Stimulated activated naive CD4-positive, alpha-beta T cell treated with Interleukin-2 at 50 U/mL for 16 hours (primary cell): ENCODE measurements around the gene FOXS1.
"Not testable (repeated sequence)": the region's sequence is repeated elsewhere in the genome, so short reads cannot be mapped to it uniquely, and the experiment has no call there.

Experiments used
- DNase-seq: peaks from one replicate; lab custom pipeline; 2025; lab: John Stamatoyannopoulos, UW

FOXS1 gene

GRCh38 chr20:31822421-31823330 is 22.7 kb downstream of the FOXS1 start:
- DNase-seq = peak; percentile 56

- no peak for DNase-seq
Measured at GRCh38 chr20:31821427-31821826, 24.0 kb downstream of the FOXS1 start.

GRCh38 chr20:31820228-31820627 is 25.2 kb downstream of the FOXS1 start:
- DNase-seq = no peak

DNA sequence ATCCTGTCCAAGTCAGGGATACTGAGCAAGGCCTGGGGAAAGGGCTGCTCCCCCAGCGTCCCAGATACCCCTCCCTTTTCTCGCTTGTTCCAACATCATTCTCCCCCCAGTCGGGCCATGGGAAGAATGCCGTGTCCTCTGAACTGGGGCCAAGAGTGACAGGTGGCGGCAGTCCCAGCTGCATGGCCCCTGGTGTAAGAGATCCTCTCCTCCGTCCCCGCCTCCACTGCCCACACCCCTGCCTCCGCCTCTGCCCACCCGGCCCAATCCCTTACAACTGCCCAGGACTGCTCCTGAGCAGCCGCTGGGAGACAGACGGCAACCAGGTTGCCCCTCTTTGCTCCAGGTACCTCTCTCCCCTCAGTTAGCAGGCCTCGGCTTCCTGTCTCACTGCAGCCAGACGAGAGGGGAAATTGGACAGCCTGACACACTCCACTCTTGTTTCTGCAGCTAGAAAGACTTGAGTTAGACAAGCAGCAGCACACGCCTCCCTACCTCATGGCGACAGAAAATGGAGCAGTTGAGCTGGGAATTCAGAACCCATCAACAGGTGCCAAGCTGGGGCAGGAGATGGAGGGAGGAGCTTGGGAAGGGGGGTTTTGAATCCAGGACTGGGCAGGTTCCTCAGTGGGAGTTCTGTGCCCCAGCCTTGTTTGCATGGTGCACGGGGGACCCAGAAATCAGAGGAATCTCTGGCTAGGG is 26.2 kb downstream of the FOXS1 start, which contains the start of gene MYLK2:
Gene MYLK2 (plus strand): TSS at position 274 of the 702 bp plus-strand sequence. CDS start 225 bp downstream, at position 499.
- DNase-seq = no peak

DNA sequence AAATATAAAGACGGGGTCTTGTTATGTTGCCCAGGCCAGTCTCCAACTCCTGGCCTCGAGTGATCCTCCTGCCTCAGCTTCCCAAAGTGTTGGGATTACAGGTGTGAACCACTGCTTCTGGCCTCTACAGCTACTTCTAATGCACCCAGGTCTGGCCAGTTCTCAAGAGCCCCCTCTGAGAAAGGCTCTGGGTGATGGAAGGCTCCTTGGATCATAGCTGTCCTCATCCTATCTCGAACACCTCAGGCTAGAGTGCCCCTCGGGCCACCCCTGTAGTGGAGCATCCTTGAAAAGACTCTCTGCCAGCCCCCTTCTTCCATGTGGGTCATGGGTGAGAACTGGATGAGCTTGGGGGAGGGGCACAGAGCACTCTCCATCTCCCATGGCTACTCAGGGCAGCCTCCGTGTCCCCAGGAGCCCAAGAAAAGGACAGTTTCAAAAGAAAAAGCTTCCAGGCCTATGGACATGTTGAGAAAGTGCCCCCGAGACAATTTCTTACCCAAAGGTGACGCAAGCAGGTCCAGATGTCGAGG is 27.0 kb downstream of the FOXS1 start:
- no peak for DNase-seq

DNA sequence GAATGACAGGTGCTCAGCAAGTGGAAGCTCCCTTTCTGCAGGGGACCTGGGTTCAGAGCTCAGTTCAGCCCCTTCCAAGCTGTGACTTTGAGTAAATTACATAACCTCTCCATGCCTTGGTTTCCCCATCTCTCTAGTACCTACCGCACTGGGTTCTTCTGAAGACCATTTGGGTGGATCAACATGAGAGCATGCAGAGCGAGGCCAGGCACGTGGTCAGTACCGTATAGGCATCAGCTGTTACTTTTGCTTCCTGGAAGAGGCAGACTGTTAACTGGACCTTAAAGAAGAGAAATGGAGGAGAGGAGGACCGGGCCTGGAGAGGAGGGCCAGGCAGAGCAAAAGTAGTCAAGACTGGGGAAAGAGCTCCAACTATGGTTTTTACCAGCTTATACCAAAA is 27.9 kb downstream of the FOXS1 start:
- DNase-seq = no peak

- DNase-seq = no peak
Measured at GRCh38 chr20:31816221-31816620, 29.2 kb downstream of the FOXS1 start.

- no peak for DNase-seq
Measured at GRCh38 chr20:31815408-31816188, 29.8 kb downstream of the FOXS1 start.

- not testable (repeated sequence) for DNase-seq
Measured at GRCh38 chr20:31814142-31814541, 31.3 kb downstream of the FOXS1 start.

DNA sequence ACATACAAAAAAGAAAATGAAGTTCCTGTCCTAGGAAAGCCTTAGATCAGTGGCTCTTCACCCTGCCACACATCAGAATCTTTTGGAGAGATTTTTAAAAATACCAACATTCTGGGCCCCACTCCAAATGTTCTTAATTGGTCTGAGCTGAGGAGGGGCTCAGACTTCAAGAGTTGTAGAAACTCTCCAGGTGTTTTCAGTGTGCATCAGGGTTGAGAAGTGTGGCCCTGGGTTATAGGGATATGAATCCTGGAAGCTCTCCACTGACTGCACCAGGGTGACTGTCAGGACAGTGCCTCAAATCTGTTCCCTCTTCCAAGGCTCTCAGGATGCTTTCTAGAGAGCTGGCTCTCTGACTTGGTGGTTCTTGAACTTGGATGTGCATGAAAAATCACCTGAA is 31.8 kb downstream of the FOXS1 start:
- DNase-seq = no peak

DNA sequence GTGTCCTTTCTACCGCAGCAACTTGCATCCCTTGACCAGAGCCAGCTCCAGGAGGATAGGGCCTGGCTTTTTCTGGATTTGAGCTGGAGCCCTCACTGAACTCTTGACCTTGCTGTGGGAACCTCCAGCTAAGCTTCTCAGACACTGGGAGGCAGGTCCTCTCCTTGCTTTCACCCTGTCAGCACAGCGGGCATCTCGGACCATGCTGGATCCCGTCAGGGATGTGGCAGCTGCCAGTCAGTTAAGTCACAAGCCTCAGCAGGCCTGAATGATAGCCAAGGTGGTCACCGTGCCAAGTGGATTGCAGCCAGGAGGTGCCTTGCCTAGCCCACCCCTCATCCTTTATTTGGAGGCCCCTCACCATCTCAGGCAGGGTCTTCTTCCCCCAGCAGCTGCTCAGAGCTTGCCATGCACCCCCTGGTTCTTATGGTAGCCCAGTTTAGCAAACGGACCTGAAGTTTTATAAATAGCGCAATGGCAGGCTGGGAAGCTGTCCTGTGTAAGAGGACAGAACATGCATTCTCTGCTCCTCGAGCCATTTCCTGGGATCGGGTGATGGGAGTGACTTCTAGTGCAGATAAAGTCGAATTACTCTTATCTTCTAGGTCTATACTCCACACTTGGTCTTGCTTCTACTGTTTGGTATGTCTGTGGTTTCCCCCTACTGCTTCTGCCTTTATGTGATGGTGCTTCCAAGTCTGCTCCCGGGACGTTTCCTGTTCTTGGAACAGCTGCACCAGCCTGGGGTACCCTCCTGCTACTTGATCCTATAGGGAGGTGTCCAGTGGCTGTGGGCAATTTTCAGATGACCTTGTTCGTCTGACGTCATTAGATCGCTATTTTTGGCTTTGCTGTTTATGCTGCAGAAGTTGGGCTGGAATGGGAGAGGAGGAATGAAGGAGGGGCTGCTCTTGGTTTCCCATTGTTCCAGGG is 33.3 kb downstream of the FOXS1 start:
- no peak for DNase-seq

- no peak for DNase-seq
Measured at GRCh38 chr20:31811198-31811597, 34.2 kb downstream of the FOXS1 start.

- no peak for DNase-seq
Measured at GRCh38 chr20:31809661-31810060, 35.7 kb downstream of the FOXS1 start.

- DNase-seq = no peak
Measured at GRCh38 chr20:31808481-31808880, 36.9 kb downstream of the FOXS1 start.

- DNase-seq = no peak
Measured at GRCh38 chr20:31806564-31807355, 38.6 kb downstream of the FOXS1 start.

- no peak for DNase-seq
Measured at GRCh38 chr20:31803552-31804291, 41.7 kb downstream of the FOXS1 start.

DNA sequence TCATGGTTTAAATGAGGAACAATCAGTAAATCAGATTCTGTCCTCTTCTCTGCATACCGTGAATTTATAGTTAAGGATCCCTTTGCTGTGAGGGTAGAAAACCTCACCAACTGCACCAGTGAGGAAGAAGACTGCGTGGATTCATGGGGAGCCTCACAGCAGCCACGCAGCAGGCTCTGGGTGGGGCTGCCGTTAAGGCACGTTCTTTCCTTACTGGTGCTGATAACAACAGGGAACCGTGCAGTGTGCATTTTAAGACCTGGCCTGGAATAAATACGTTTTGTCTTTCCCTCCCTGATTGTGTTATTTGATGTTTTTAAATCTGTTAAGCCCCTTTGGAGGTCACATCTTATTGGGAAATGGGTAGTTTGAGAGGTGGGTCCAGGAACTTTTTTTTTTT is 43.9 kb downstream of the FOXS1 start:
- DNase-seq = no peak

- no peak for DNase-seq
Measured at GRCh38 chr20:31797364-31797763, 48.0 kb downstream of the FOXS1 start.
